Upper lobe of left lung (tissue), 6 donors: ENCODE data around the gene GPR65. TPM values are rescaled to one million over a fixed set of nuclear protein-coding genes. Genes with fewer than 3 reads are reported as not detected.

Experiments
- ATAC-seq, 2 donors: fragments of 200-7000 bp; cut with Tn5 transposase; one replicate each; pipeline ENCODE4 v1.9.1; 2022; ENCODE audit warnings: mild to moderate bottlenecking in 2 of 2, moderate library complexity in 2 of 2; ENCODE audit not compliant: low FRiP score in 2 of 2
- DNase-seq, 2 donors: peaks; one replicate each; pipeline ENCODE4 v3.0.0-alpha.2; 2019 to 2020
- H3K27ac ChIP-seq, 4 donors: fragments of 200-600 bp; sonication (generic); one replicate each; pipeline ENCODE4 v1.5.1; 2016 to 2019
- H3K27me3 ChIP-seq, 4 donors: fragments of 200-600 bp; sonication (generic); one replicate each; pipeline ENCODE4 v1.5.1; 2017 to 2019
- H3K36me3 ChIP-seq, 4 donors: fragments of 200-600 bp; sonication (generic); one replicate each; pipeline ENCODE4 v1.5.1; 2016 to 2019
- H3K4me1 ChIP-seq, 4 donors: fragments of 200-600 bp; sonication (generic); one replicate each; pipeline ENCODE4 v1.5.1; 2018 to 2019
- H3K4me3 ChIP-seq, 4 donors: fragments of 200-600 bp; sonication (generic); one replicate each; pipeline ENCODE4 v1.5.1; 2017 to 2019; ENCODE audit warnings: mild to moderate bottlenecking in 2 of 4, moderate library complexity in 1 of 4
- H3K9me3 ChIP-seq, 4 donors: fragments of 200-600 bp; sonication (generic); one replicate each; pipeline ENCODE4 v1.5.1; 2018 to 2019
- EP300 ChIP-seq, 4 donors: sonication (generic); formaldehyde crosslinking; IDR thresholded peaks; one replicate each; pipeline ENCODE4 v1.5.1; 2017; ENCODE audit warnings: antibody characterized with exemption in 4 of 4, control low read depth in 2 of 4
- POLR2A ChIP-seq, 4 donors: fragments of 450-650 bp; IDR thresholded peaks; one replicate each; pipeline ENCODE4 v1.5.1; 2016 to 2017; ENCODE audit warnings: antibody characterized with exemption in 4 of 4, mild to moderate bottlenecking in 2 of 4
- POLR2AphosphoS5 ChIP-seq, 2 donors: sonication (generic); formaldehyde crosslinking; IDR thresholded peaks; one replicate each; pipeline ENCODE4 v1.5.1; 2017; ENCODE audit warnings: antibody characterized with exemption in 2 of 2
- WGBS, 2 donors: methylation state at CpG; one replicate each; pipeline ENCODE4 v1.1.5; 2017 to 2018; 5-methylcytosine and 5-hydroxymethylcytosine counted together
- total RNA-seq, 6 donors: library from RNA; depleted of rRNA in 4 of 6; stranded (reverse); fragments of >200 nt in 4 of 6; gene quantifications; one replicate each; pipeline versions ENCODE4 v1.1.0 to v1.2.1, GENCODE V29; 2016 to 2021
- TF ChIP-seq, protein P1 (sequence below), 6 experiments: fragments of 450-650 bp in 4 of 6; fragments of 200-600 bp in 2 of 6; sonication (generic) in 2 of 6; IDR thresholded peaks; one replicate each; pipeline ENCODE4 v1.5.1; 2016 to 2019; ENCODE audit warnings: antibody characterized with exemption in 6 of 6
- donor health status: DM: no; HTN: no; CAD: no; lungs with moderate emphysema.
- donor health status: DM: no; HTN: yes; CAD: no; lungs with severe emphysema.

The GPR65 gene
- total RNA-seq, 6 donors from 2014 or later: 3.2 to 7.0 (median 3.8) TPM

DNA sequence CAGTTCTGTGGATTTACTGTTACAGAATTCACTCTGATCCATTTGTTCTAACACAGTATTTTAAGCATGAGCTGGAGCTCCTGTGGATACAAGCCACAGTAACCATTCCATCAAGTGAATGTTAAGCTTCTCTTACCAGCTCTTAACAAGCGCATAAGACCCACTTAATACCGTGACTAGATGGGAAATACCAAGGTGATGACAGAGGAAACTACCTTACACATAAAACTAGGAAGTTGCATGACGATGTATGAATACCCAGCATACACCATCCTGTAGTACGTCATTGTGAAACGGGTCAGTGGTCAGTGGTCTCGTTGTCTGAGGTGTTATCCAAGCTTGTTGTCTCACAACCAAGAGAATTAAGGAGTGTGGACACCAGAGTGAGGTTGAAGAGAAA is 10.0 kb upstream of the GPR65 start:
- H3K4me1 ChIP-seq: peaks cover 23 to 37% (median 24%) of the 10 kb centered on the region in 4 donors
- H3K4me3 ChIP-seq: no peak overlapping the region
- DNase-seq (peak in 1 of 2 donors; percentile 25), ATAC-seq (peak in 1 of 2 donors; percentile 13)
- 60 to 69% methylated on average over 6 of the region's 6 CpGs for WGBS, 2 donors
- H3K27me3 ChIP-seq: no peaks in the 10 kb centered on the region
- TF ChIP-seq EP300 (IDR thresholded peaks at IDR 0.05) (no peak), POLR2AphosphoS5 (IDR thresholded peaks at IDR 0.05) (peak; percentile 36 to 57), POLR2A (IDR thresholded peaks at IDR 0.05) (peak in 1 of 4 donors; percentile 17)
- H3K36me3 ChIP-seq: no peaks in the 10 kb centered on the region
- no peaks in the 10 kb centered on the region for H3K9me3 ChIP-seq
- peak overlapping the region; percentile 58 to 98 (median 98) for H3K27ac ChIP-seq

DNA sequence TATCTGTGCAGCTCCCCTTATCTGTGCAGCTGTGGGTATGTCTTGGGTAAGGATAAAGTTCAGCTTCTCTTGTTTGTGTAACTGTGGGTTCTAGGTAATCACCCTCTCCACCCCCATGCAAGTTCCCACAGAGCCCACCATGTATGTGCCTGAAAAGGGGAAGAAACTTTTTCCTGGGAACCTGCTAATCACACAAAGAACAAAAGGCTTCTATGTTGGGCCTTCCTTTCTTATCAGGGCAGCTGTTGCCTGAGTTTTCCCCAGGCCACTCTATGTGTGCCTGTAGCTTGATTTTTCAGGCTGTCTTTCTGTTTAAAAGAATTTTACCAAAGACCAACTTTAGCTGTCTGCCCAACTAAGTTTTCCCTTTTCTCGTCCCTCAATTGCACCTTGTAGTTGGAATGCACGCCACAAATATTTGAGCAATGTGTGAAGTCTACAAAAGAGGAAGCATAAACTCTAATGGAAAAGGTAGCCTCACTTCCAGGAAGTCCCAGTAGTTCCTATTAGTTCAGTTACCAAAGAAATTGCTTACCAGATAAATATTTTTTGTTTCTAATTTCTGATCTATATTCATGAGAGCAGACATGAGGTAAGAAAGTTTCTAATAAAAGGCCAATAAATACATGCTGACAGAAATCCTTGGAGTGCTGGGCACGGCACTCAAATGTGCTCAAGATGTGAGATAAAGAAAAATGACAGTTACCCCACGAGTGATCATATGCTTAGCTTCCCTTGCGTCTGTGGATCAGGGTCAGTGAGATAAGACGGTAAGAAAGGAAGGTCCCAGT is 9.2 kb upstream of the GPR65 start:
- Histone ChIP-seq H3K9me3 (no peaks in the 10 kb centered on the region), H3K27me3 (no peaks in the 10 kb centered on the region), H3K4me3 (no peak overlapping the region), H3K4me1 (peaks cover 20 to 30% (median 23%) of the 10 kb centered on the region in 4 donors), H3K27ac (peak overlapping the region; percentile 58 to 98 (median 88)), H3K36me3 (no peaks in the 10 kb centered on the region)
- 46 to 55% methylated on average over 6 of the region's 6 CpGs for WGBS, 2 donors
- no peak for DNase-seq
- TF ChIP-seq, protein P1, sequence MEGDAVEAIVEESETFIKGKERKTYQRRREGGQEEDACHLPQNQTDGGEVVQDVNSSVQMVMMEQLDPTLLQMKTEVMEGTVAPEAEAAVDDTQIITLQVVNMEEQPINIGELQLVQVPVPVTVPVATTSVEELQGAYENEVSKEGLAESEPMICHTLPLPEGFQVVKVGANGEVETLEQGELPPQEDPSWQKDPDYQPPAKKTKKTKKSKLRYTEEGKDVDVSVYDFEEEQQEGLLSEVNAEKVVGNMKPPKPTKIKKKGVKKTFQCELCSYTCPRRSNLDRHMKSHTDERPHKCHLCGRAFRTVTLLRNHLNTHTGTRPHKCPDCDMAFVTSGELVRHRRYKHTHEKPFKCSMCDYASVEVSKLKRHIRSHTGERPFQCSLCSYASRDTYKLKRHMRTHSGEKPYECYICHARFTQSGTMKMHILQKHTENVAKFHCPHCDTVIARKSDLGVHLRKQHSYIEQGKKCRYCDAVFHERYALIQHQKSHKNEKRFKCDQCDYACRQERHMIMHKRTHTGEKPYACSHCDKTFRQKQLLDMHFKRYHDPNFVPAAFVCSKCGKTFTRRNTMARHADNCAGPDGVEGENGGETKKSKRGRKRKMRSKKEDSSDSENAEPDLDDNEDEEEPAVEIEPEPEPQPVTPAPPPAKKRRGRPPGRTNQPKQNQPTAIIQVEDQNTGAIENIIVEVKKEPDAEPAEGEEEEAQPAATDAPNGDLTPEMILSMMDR (IDR thresholded peaks at IDR 0.05): no peak
- TF ChIP-seq POLR2A (IDR thresholded peaks at IDR 0.05) (no peak), EP300 (IDR thresholded peaks at IDR 0.05) (no peak), POLR2AphosphoS5 (IDR thresholded peaks at IDR 0.05) (no peak)
- ATAC-seq: no peak

DNA sequence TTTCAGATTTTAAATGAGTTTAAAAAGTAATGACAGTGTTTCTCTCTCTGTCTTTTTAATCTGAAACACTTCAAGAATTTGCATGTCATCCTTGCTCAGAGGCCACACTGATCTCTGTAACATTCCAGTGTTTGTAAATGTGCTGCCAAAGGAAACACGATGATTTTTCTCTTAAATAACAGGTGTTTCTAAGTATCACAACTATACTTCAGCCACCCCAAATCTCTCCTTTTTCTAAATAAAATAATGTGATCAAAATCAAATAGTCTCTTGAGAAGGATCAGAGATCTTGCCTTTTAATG is 8.7 kb upstream of the GPR65 start:
- DNase-seq: no peak
- 30 to 36% methylated on average over 1 of the region's 1 CpG for WGBS, 2 donors
- no peaks in the 10 kb centered on the region for H3K36me3 ChIP-seq
- H3K4me3 ChIP-seq: no peak overlapping the region
- H3K27me3 ChIP-seq: no peaks in the 10 kb centered on the region
- H3K4me1 ChIP-seq: peaks cover 15 to 24% (median 18%) of the 10 kb centered on the region in 4 donors
- H3K9me3 ChIP-seq: no peaks in the 10 kb centered on the region
- peak overlapping the region in 3 of 4 donors; percentile 80 to 98 (median 97) for H3K27ac ChIP-seq
- TF ChIP-seq POLR2AphosphoS5 (IDR thresholded peaks at IDR 0.05): no peak
- TF ChIP-seq POLR2A (IDR thresholded peaks at IDR 0.05): no peak
- no peak for TF ChIP-seq EP300 (IDR thresholded peaks at IDR 0.05)
- TF ChIP-seq, protein P1 (IDR thresholded peaks at IDR 0.05): no peak
- no peak for ATAC-seq

DNA sequence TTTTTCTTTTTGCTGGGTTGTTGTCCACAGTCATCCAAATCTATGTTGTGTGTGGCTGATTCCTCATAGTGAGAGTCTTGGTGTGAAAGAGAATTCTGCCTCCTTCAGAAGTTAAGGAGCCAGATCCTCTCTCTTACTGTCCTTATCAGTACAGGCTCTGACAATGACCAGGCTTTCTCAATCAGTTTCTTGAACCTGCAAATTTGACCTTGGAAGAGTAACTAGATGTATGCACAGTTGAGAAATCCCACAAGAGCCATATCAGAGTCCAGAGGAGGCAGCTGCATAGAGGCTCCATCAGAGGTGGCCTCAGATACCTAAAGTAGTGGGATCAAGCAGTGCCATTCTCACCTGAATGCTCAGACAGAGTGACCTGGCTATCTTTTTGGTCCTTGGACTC is 6.5 kb upstream of the GPR65 start:
- no peak overlapping the region for H3K4me3 ChIP-seq
- no peak for DNase-seq
- no peak for TF ChIP-seq POLR2A (IDR thresholded peaks at IDR 0.05)
- no peak for TF ChIP-seq POLR2AphosphoS5 (IDR thresholded peaks at IDR 0.05)
- TF ChIP-seq, protein P1 (IDR thresholded peaks at IDR 0.05): no peak
- TF ChIP-seq EP300 (IDR thresholded peaks at IDR 0.05): no peak
- no peaks in the 10 kb centered on the region for H3K36me3 ChIP-seq
- H3K27me3 ChIP-seq: no peaks in the 10 kb centered on the region
- H3K4me1 ChIP-seq: peaks cover 7 to 9% (median 8%) of the 10 kb centered on the region in 4 donors
- ATAC-seq: no peak
- H3K27ac ChIP-seq: peak overlapping the region in 1 of 4 donors; percentile 56
- H3K9me3 ChIP-seq: no peaks in the 10 kb centered on the region

DNA sequence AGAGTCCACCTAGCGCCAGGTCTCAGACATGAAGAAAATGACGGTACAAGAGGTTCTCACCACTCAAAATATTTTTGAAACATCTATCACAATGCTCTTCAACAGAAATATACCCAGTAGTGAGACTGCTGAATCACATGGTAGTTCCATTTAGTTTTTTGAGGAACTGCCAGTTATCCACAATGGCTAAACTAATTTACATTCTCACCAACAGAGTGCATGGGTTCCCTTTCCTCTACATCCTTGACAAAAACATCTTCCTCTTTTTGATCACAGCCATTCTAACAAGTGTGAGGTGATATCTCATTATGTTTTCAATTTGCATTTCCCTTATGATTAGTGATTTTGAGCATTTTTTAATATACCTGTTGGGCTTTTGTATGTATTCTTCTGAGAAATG is 5.7 kb upstream of the GPR65 start:
- Histone ChIP-seq H3K27ac (peak overlapping the region in 1 of 4 donors; percentile 56), H3K27me3 (no peaks in the 10 kb centered on the region), H3K4me3 (no peak overlapping the region), H3K4me1 (peaks cover under 1 to 7% (median 4%) of the 10 kb centered on the region in 4 donors), H3K36me3 (no peaks in the 10 kb centered on the region), H3K9me3 (no peaks in the 10 kb centered on the region)
- no peak for DNase-seq
- TF ChIP-seq EP300 (IDR thresholded peaks at IDR 0.05) (no peak), POLR2AphosphoS5 (IDR thresholded peaks at IDR 0.05) (no peak), POLR2A (IDR thresholded peaks at IDR 0.05) (no peak)
- TF ChIP-seq, protein P1 (IDR thresholded peaks at IDR 0.05): no peak
- peak; percentile 39 to 68 for ATAC-seq
- 68 to 82% methylated on average over 2 of the region's 2 CpGs for WGBS, 2 donors
